Activated naive CD4-positive, alpha-beta T cell treated with anti-CD3 and anti-CD28 coated beads for 36 hours (primary cell): ENCODE data around the gene MTRF1. TPM values are rescaled to one million over a fixed set of nuclear protein-coding genes. Genes with fewer than 3 reads are reported as not detected.

Experiments used
- CTCF ChIA-PET: fragments of 350-600 bp; sonication (Branson Sonifier 250); formaldehyde crosslinking; loops from one replicate; lab custom pipeline; 2021; ENCODE audit warnings: antibody characterized with exemption; lab: Charles Lee
- DNase-seq: peaks from one replicate; pipeline ENCODE4 v3.0.0-alpha.2; 2020
- H3K27ac Mint-ChIP-seq: one replicate; pipeline ENCODE4 v1.8.0; 2021; ENCODE audit warnings: mild to moderate bottlenecking, mixed read lengths
- H3K27me3 Mint-ChIP-seq: one replicate; pipeline ENCODE4 v1.8.0; 2021; ENCODE audit warnings: low read depth, mixed read lengths
- H3K36me3 Mint-ChIP-seq: one replicate; pipeline ENCODE4 v1.8.0; 2021; ENCODE audit warnings: low read depth, mixed read lengths
- H3K4me1 Mint-ChIP-seq: one replicate; pipeline ENCODE4 v1.8.0; 2021; ENCODE audit warnings: low read depth, mixed read lengths
- H3K4me3 Mint-ChIP-seq: one replicate; pipeline ENCODE4 v1.8.0; 2021; ENCODE audit warnings: mild to moderate bottlenecking, moderate library complexity, mixed read lengths
- H3K9me3 Mint-ChIP-seq: one replicate; pipeline ENCODE4 v1.8.0; 2021; ENCODE audit warnings: mixed read lengths
- intact Hi-C: fragments of 100-400 bp; cut with micrococcal nuclease; formaldehyde crosslinking; loops from one replicate; pipeline ENCODE4 v1.15.1; 2023
- total RNA-seq, 2 experiments: library from RNA; stranded (reverse); gene quantifications; one replicate each; pipeline ENCODE4 v1.2.3, GENCODE V29; 2021

Gene MTRF1
- total RNA-seq, 2 experiments from 2014 or later, result 23.2 to 28.4 TPM

DNA sequence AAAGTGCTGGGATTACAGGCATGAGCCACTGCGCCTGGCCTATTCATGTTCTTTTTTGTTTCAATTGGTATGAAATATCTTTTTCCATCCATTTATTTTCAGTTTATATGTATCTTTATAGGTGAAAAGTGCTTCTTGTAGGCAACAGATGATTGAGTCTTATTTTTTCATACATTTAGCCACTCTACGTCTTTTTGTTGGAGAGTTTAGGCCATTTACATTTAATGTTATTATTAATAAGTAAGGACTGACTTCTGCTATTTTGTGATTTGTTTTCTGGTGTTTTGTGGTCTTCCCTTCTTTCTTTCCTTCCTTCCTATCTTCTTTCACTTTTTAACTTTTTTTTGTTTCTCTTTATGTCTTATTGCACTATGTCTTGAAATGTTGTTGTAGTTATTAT lies 52.3 kb downstream of the MTRF1 start:
- peaks cover 7% of the 10 kb centered on the region for H3K36me3 Mint-ChIP-seq
- CTCF ChIA-PET, result no interaction called here
- H3K9me3 Mint-ChIP-seq, result peaks cover 13% of the 10 kb centered on the region
- no peak overlapping the region for H3K4me3 Mint-ChIP-seq
- no peak for DNase-seq
- H3K27me3 Mint-ChIP-seq, result no peaks in the 10 kb centered on the region
- no peaks in the 10 kb centered on the region for H3K4me1 Mint-ChIP-seq
- intact Hi-C loops, result no loop called here
- H3K27ac Mint-ChIP-seq, result no peak overlapping the region

DNA sequence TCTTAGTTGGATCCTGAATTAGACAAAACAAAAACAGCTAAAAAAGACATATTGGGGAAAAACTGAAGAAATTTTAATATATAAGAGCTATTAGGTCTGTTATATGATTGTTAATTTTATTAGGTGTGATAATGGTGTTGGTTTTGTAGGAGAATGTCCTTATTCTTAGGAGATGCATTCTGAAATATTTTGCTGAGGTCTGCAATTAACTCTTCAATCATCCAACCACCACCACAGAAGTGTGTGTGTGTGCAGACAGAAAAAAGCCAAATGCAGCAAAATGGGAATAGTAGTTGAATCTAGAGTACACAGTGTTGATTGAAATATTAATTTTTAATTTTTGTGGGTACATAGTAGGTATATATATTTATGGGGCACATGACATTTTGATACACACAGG lies 56.9 kb downstream of the MTRF1 start:
- DNase-seq, result no peak
- H3K36me3 Mint-ChIP-seq, result peaks cover 3% of the 10 kb centered on the region
- H3K27me3 Mint-ChIP-seq, result no peaks in the 10 kb centered on the region
- intact Hi-C loops, result no loop called here
- no peak overlapping the region for H3K4me3 Mint-ChIP-seq
- CTCF ChIA-PET, result no interaction called here
- H3K9me3 Mint-ChIP-seq, result peaks cover 12% of the 10 kb centered on the region
- no peaks in the 10 kb centered on the region for H3K4me1 Mint-ChIP-seq
- no peak overlapping the region for H3K27ac Mint-ChIP-seq

DNA sequence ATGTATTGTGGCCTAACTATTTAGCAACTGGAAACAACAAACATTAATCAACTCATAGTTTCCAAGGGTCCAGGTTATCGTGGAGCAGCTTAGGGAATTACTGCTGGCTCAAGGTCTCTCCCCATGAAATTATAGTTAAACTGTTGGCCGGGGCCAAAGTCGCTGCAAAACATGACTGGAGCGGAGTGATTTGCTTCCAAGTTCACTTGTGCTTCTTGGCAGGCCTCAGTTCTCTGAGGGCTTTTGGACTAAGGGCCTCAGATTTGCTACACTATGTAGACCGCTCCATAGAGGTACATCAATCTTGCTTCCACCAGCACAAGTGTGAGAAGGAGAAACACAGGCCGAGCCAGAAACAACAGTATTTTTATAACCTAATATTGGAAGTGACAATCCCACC lies 59.6 kb downstream of the MTRF1 start:
- CTCF ChIA-PET, result no interaction called here
- H3K4me1 Mint-ChIP-seq, result peaks cover 5% of the 10 kb centered on the region

DNA sequence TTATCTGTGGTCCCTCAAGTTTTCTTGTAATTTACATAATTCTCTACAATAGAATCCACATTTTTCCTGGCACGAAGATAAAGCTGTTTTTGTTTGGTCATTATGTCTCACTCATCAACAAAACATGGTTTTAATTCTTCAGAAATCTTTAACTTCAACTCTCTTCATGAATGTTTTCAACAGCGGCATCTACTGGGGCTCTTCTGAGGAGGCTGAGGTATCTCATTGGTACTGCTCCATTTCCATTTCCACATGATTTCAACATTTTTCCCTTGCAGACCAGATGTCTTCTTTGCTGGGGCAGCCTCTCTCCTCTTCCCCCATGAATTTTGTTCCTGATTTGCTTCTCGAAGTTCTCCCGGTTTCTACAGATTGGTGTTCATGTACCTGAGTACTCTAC lies 63.2 kb downstream of the MTRF1 start:
- CTCF ChIA-PET, result no interaction called here
- intact Hi-C loops, result no loop called here
- H3K4me1 Mint-ChIP-seq, result peaks cover 10% of the 10 kb centered on the region
- no peaks in the 10 kb centered on the region for H3K27me3 Mint-ChIP-seq
- no peaks in the 10 kb centered on the region for H3K9me3 Mint-ChIP-seq
- DNase-seq, result no peak
- H3K27ac Mint-ChIP-seq, result no peak overlapping the region
- H3K4me3 Mint-ChIP-seq, result no peak overlapping the region
- H3K36me3 Mint-ChIP-seq, result no peaks in the 10 kb centered on the region

More for the DNA sequence above, 59.6 kb downstream of the MTRF1 start:
- intact Hi-C loops, result no loop called here
- H3K27ac Mint-ChIP-seq, result no peak overlapping the region
- no peaks in the 10 kb centered on the region for H3K36me3 Mint-ChIP-seq
- H3K4me3 Mint-ChIP-seq, result no peak overlapping the region
- DNase-seq, result no peak
- no peaks in the 10 kb centered on the region for H3K27me3 Mint-ChIP-seq
- peaks cover 9% of the 10 kb centered on the region for H3K9me3 Mint-ChIP-seq

DNA sequence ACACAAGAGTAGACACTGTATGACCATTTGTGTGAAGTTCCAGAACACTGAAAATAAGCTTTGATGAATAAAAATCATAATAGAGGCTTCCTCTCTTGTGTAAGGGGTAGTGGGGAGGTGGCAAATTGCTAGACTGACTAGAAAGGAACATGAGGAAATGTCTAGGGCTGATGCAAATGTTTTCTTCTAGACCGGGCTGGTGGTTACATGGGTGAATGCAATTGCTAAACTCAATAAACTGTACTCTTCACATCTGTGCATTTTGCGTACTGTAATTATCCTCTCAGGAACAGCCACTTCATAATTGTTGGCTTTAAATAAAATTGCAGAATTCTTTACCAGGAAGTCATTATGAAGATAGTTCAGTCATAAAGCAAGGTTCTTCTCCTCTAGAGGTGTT lies 63.9 kb downstream of the MTRF1 start:
- Mint-ChIP-seq H3K4me3 (no peak overlapping the region), H3K27ac (no peak overlapping the region), H3K27me3 (no peaks in the 10 kb centered on the region), H3K36me3 (no peaks in the 10 kb centered on the region), H3K9me3 (no peaks in the 10 kb centered on the region), H3K4me1 (peaks cover 10% of the 10 kb centered on the region)
- CTCF ChIA-PET, result no interaction called here
- intact Hi-C loops, result no loop called here
- DNase-seq, result no peak

DNA sequence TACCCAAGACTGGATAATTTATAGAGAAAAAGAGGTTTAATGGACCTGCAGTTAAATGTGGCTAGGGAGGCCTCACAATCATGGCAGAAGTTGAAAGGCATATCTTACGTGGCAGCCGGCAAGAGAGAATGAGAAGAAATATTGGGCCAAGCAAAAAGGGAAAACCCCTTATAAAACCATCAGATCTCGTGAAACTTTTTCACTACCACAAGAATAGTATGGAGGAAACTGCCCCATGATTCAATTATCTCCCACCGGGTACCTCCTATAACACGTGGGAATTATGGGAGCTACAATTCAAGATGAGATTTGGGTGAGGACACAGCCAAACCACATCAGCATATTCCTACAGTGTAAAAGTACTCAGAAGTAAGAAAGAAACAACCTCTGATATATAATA lies 64.3 kb downstream of the MTRF1 start:
- Mint-ChIP-seq H3K36me3 (peaks cover 1% of the 10 kb centered on the region), H3K27me3 (no peaks in the 10 kb centered on the region), H3K27ac (no peak overlapping the region), H3K4me1 (peaks cover 12% of the 10 kb centered on the region), H3K9me3 (no peaks in the 10 kb centered on the region), H3K4me3 (no peak overlapping the region)
- intact Hi-C loops, result no loop called here
- CTCF ChIA-PET, result no interaction called here
- no peak for DNase-seq

DNA sequence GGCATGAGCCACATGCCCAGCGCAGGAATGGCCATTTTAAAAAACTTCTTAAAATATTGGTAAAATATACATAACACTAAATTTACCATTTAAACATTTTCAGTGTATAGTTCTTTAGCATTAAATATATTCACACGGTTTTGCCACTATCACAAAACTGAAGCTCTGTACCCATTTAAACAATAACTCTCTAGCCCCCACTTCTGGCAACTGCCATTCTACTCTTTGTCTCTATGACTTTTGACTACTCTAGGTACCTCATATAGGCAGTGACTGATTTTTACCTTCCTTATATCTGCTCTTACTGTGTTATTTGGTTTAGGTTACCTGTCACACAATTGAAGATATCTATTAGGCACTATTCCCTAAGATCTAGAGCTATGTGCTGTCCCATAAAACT lies 66.8 kb downstream of the MTRF1 start:
- peaks cover 33% of the 10 kb centered on the region for H3K4me1 Mint-ChIP-seq
- CTCF ChIA-PET, result interaction anchor here (0.7 to 1.7 kb wide), 9 partner anchors 10 to 143 kb away, joined by 3 to 8 read pairs (median 3); partner anchors contain the start of gene MTRF1
- no peak for DNase-seq
- H3K9me3 Mint-ChIP-seq, result no peaks in the 10 kb centered on the region
- peaks cover 8% of the 10 kb centered on the region for H3K36me3 Mint-ChIP-seq
- intact Hi-C loops, result no loop called here
- H3K4me3 Mint-ChIP-seq, result no peak overlapping the region
- H3K27ac Mint-ChIP-seq, result no peak overlapping the region
- no peaks in the 10 kb centered on the region for H3K27me3 Mint-ChIP-seq

DNA sequence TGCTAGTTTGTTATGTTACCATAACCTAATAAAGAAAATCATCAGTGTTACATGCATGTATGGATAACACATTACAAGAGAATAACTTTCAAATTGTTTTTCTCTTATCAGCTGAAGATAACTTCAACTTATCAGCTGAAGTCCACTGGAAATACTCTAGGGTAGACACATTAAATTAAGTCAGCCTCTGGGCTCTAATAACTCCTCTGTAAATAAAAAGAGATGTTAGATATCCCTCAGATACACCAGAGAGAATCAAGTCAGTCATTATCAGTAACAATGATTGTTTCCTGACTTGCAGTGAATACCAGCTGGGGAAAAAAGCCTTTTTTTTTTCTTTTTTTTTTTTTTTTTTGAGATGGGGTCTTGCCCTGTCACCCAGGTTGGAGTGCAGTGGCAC lies 67.4 kb downstream of the MTRF1 start:
- Mint-ChIP-seq H3K27ac (no peak overlapping the region), H3K27me3 (no peaks in the 10 kb centered on the region)
- intact Hi-C loops, result no loop called here

DNA sequence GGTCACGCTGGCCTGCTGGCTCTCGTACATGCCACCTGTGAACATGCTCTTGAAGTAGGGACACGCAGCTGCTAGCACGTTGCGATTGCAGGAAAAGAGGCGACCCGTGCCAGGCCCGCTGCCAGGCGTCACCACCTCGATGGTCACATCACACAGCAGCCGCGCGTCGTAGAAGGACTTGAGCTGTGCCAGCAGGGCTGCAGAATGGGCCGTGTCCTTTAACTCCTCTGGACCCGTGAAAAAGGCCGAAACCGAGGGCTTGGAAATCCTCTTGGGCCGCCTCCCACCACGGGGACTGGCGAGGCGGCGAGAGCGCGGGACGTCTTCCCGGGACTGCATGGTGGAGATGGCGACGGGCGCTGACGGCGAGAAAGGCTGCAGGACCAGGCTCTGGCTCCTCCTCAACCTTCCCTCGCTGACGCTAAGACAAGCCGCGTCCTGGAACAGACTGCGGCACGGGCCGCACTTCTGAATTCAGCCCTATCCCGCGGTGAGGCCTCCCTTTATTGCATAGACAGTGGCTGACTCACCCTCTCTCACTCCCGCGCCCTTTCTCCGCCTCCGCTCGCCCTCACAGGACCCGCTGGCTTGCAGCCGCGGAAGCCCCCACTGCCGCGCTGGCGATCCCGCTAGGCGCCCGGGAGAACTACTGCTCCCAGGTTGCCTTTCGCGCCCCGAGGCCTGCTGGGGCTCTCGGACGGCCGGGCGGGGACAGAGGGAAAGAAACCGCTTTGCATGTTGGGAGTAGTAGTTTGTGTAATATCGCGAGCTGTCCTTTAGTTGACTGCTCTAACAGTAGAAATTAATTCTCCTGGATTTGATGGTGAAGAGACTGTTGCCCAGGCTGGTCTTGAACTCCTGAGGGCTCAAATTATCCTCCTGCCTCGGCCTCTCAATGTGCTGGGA lies 69.2 kb downstream of the MTRF1 start, which contains the start of gene KBTBD7:
Gene KBTBD7 (minus strand): TSS at position 651 of the 906 bp plus-strand sequence. CDS start 312 bp downstream, at position 339.
- Mint-ChIP-seq H3K27me3 (no peaks in the 10 kb centered on the region), H3K27ac (peak within 1 kb of the TSS; percentile 89), H3K4me3 (peak within 1 kb of the TSS; percentile 90), H3K4me1 (peaks cover 37% of the 10 kb centered on the region), H3K36me3 (peaks cover 14% of the 10 kb centered on the region), H3K9me3 (no peaks in the 10 kb centered on the region)
- CTCF ChIA-PET, result no interaction called here
- intact Hi-C loops, result loop anchor here (1.0 kb wide), 6 partner anchors 62 to 273 kb away; partner anchors contain the start of genes KBTBD6, MTRF1, NAA16 and WBP4
- peak; percentile 95 for DNase-seq

More for the DNA sequence above, 67.4 kb downstream of the MTRF1 start:
- Mint-ChIP-seq H3K4me1 (peaks cover 34% of the 10 kb centered on the region), H3K36me3 (peaks cover 8% of the 10 kb centered on the region), H3K9me3 (no peaks in the 10 kb centered on the region), H3K4me3 (no peak overlapping the region)
- no peak for DNase-seq
- CTCF ChIA-PET, result interaction anchor here (0.6 to 1.7 kb wide), 6 partner anchors 9 to 142 kb away, joined by 3 to 8 read pairs (median 3); no protein-coding TSS in a partner anchor

DNA sequence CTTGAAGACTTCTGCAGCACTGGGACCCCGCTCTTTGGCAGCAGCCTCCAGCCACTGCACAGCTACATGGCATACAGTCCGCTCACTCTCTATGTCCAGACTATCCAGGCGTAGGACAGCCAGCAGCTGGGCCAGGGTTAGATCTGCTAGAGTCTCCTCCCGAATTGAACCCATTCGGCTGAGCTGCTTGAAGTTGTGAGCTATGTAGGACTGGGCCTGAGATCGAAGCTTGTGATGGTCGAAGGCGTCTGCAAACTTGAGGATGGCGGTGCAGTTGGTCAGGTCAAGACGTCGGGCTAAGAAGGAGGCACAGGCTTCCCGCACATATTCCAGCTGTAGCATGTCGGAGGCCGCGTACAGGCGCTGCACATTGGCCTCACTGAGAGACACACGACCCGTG lies 69.9 kb downstream of the MTRF1 start:
- Mint-ChIP-seq H3K9me3 (no peaks in the 10 kb centered on the region), H3K27me3 (no peaks in the 10 kb centered on the region), H3K4me3 (peak overlapping the region; percentile 90), H3K27ac (peak overlapping the region; percentile 89), H3K36me3 (peaks cover 14% of the 10 kb centered on the region), H3K4me1 (peaks cover 30% of the 10 kb centered on the region)
- intact Hi-C loops, result no loop called here
- CTCF ChIA-PET, result interaction anchor here (0.7 kb wide), 1 partner anchor 120 kb away, joined by 3 read pairs; no protein-coding TSS in a partner anchor
- no peak for DNase-seq

DNA sequence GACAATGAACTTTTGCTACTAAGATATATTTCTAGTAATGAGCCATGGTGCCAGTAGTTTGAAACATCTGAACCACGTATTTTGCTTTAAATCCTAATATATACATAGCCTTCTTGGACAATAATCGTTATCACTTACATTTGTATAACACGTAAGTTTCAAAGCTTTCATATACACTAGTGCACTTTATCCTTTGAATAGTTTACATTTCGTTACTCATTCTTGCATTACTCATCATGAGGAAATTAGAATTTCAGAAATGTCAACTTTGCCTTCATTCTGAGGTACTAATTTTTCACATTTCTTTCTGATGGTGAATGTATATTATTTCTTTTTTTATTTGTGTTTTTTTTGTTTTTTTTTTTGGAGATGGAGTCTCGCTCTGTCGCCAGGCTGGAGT lies 74.8 kb downstream of the MTRF1 start:
- peaks cover 22% of the 10 kb centered on the region for H3K4me1 Mint-ChIP-seq
- peaks cover 15% of the 10 kb centered on the region for H3K36me3 Mint-ChIP-seq
- no peak overlapping the region for H3K4me3 Mint-ChIP-seq
- no peaks in the 10 kb centered on the region for H3K27me3 Mint-ChIP-seq
- H3K27ac Mint-ChIP-seq, result no peak overlapping the region
- no peaks in the 10 kb centered on the region for H3K9me3 Mint-ChIP-seq
- intact Hi-C loops, result no loop called here
- DNase-seq, result no peak
- CTCF ChIA-PET, result interaction anchor here (0.5 kb wide), 1 partner anchor 31 kb away, joined by 3 read pairs; no protein-coding TSS in a partner anchor

DNA sequence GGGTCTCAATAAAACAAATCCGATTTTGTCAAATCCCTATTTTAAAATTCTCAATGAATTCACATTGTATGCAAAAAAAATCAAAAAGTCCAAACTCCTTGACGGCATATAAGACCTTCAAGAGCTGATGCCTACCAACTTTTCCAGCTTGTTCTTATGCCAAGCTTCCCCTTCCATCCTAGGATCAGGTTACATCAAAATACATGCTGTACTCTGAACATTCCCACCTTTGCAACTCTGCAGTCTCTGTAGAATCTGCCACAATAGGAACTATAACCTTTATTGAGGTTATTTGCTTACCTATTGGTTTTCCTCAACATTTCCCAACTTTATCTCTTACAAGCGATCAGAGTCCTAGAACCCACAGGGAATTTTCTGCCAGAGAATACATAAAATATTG lies 76.9 kb downstream of the MTRF1 start:
- DNase-seq, result no peak
- H3K9me3 Mint-ChIP-seq, result no peaks in the 10 kb centered on the region
- H3K4me3 Mint-ChIP-seq, result no peak overlapping the region
- H3K27ac Mint-ChIP-seq, result no peak overlapping the region
- no peaks in the 10 kb centered on the region for H3K27me3 Mint-ChIP-seq
- CTCF ChIA-PET, result interaction anchor here (0.7 kb wide), 1 partner anchor 10 kb away, joined by 3 read pairs; no protein-coding TSS in a partner anchor
- H3K36me3 Mint-ChIP-seq, result peaks cover 9% of the 10 kb centered on the region
- intact Hi-C loops, result no loop called here
- peaks cover 6% of the 10 kb centered on the region for H3K4me1 Mint-ChIP-seq
